ENCODE measurements around the gene TMIGD1. TPM values are rescaled to one million over a fixed set of nuclear protein-coding genes. Genes with fewer than 3 reads are reported as not detected.

Gene TMIGD1
- total RNA-seq, 4 donors from 2014 or later = not detected

DNA sequence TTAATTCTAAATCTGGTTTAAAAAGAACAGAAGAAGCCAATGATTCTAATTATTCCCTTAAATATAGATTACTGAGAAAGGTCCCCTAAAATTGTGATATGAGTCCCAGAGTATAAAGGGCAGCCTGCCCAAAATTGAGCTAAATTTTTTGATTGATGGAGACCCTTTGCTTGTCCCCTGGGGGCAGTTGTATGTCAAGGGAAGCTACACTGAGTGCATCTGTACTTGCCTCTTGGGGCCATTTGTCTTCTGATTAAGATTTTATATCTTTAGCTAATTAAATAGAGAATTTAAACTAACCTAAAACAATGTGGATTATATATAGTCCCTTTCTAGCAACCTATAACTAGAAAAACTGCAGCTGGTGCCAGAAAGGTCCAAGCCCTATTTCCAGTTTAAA, 54.7 kb downstream of the TMIGD1 start:
- TF ChIP-seq, protein P1, sequence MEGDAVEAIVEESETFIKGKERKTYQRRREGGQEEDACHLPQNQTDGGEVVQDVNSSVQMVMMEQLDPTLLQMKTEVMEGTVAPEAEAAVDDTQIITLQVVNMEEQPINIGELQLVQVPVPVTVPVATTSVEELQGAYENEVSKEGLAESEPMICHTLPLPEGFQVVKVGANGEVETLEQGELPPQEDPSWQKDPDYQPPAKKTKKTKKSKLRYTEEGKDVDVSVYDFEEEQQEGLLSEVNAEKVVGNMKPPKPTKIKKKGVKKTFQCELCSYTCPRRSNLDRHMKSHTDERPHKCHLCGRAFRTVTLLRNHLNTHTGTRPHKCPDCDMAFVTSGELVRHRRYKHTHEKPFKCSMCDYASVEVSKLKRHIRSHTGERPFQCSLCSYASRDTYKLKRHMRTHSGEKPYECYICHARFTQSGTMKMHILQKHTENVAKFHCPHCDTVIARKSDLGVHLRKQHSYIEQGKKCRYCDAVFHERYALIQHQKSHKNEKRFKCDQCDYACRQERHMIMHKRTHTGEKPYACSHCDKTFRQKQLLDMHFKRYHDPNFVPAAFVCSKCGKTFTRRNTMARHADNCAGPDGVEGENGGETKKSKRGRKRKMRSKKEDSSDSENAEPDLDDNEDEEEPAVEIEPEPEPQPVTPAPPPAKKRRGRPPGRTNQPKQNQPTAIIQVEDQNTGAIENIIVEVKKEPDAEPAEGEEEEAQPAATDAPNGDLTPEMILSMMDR (IDR thresholded peaks at IDR 0.05; ENCODE audit: low read depth) = no peak

DNA sequence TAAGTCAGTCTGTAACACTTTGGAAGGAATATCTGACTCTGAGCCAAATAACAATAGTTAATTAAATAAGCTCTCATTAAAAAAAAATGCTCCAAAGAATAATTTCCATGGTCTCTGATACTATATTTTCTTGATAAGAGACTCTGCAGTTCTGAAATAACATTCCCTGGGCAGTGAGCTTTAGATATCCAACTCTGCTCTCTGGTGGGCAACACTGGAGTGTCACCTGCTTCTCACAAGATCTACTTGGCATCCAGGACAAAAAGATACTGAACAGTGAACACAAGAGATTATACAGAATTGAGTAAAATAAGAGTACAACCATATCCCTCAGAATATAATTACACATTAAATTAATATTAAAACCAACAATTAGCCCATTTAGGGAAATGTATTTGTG, 55.8 kb downstream of the TMIGD1 start:
- TF ChIP-seq, protein P1 (IDR thresholded peaks at IDR 0.05; ENCODE audit: low read depth) = no peak

DNA sequence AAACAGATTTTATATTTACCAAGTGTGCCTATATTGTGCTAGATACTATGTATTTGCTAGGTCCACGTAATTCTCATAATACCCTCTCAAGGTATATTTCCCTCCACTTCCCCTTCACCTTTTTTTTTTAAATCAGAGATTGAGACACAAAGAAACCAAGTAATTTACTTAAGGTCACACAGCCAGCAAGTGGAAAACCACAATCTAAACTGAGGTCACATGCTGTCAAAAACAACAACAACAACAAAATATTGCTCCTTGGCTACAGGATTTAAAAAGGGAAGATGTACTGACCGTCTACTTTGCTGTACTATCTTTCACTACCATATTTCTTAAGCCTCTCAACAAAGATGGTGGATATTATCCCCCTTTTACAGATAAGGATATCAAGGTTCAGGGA, 57.9 kb downstream of the TMIGD1 start:
- TF ChIP-seq, protein P1 (IDR thresholded peaks at IDR 0.05; ENCODE audit: low read depth) = no peak

DNA sequence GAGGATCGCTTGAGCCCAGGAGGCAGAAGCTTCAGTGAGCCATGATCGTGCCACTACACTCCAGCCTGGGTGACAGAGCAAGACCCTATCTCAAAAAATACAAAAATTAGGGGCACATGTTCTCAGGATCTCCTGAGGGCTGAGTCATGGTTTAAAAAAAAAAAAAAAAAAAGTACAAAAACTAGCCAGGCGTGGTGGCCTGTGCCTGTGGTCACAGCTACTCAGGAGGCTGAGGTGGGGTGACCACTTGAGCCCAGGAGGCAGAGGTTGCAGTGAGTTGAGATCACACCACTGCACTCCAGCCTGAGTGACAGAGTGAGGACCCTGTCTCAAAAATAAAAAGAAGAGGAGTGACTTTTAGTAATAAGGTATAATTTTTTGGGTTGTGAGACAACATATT, 59.0 kb downstream of the TMIGD1 start:
- TF ChIP-seq, protein P1 (IDR thresholded peaks at IDR 0.05; ENCODE audit: low read depth) = no peak

DNA sequence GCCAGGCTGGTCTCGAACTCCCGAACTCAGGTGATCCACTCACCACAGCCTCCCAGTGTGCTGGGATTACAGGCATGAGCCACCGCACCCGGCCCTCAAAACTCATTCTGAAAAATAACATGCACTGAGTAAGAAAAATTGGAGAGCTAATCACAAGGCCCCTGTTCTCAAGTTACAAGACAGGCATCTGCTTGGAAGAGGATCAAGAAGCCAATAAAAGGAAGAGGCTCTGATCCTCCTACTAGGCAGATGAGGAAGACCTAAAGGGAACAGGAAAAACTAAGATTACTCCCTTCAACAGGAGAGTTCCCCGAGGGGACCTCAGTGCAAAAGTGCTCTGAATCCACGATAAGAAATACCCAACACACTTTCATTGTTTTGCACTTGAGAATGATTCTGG, 60.5 kb downstream of the TMIGD1 start:
- TF ChIP-seq, protein P1 (IDR thresholded peaks at IDR 0.05; ENCODE audit: low read depth) = no peak

DNA sequence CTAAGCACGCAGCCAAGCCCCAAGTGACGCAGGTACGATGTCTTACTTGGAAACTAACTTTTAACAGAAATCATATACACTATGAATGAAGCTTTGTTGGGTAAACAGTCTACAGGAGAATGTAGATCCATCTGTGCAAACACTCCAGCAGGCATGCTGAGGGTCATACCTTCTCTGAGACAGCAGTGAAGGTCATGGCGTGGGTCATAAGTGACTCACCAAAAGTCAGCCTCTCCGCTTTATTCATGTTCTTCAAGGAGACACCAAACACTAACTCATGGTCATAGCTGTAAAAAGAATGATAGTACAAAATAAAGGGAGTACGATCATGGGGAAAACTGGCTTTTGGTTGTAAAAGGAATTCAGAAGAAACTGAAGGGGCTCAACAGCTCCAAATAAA, 62.8 kb downstream of the TMIGD1 start:
- TF ChIP-seq, protein P1 (IDR thresholded peaks at IDR 0.05; ENCODE audit: low read depth) = no peak

DNA sequence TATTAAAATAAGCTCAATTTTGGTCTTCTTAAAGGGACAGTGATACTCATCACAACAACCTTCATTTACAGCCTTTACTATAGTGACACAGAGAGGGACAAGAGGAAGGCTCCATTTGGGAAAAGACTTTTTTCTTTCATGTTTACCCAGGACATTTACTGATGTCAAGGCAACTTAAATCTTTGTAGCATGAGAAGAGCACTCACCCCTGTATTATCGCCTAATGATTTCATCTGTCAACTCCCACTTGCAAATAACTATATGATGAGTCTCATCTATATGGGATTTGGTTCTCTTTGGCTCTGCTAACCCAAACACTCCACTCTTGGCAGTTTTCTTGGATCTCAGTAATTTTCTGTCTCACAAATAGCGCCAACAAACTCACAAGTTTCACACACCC, 66.2 kb downstream of the TMIGD1 start:
- TF ChIP-seq, protein P1 (IDR thresholded peaks at IDR 0.05; ENCODE audit: low read depth) = no peak

Small RNAs within 50 kb of the gene (small RNA-seq; reads per million reads assigned to genes)
- 0.49 reads per million for gene RF00019
- not detected for gene RNU6-1267P
- gene RNU6-990P = not detected

Other genes with a start within 250 kb of the TMIGD1 start
- gene NSRP1, start 217.2 kb downstream of the TMIGD1 start, total RNA-seq = 10 to 100 TPM; 18.5 to 39.4 (median 31.1) TPM
- 1 to 10 TPM in 2 of 4 donors, not detected in 2; 1.3 TPM for gene SLC6A4, start 98.4 kb downstream of the TMIGD1 start, total RNA-seq
- 10 to 100 TPM; 17.0 to 32.4 (median 28.6) TPM for gene BLMH, start 42.1 kb downstream of the TMIGD1 start, total RNA-seq
- gene CPD, start 44.9 kb upstream of the TMIGD1 start, total RNA-seq = 100 to 1,000 TPM in 1 of 4 donors, 10 to 100 TPM in 3; 70.9 to 143 (median 77.5) TPM
- 10 to 100 TPM; 32.8 to 77.9 (median 36.6) TPM for gene GOSR1, start 143.4 kb upstream of the TMIGD1 start, total RNA-seq